Activated T-helper 1 cell treated with anti-CD3 and anti-CD28 coated beads, Interleukin-12 subunit alpha, Interleukin-12 subunit beta, Interleukin-2, Interleukin-4 antibody, amounts not matched to agents 30 ng/mL and 10 ng/mL and 1 ng/mL, durations not matched to agents 14 hours and 24 hours and 36 hours (primary cell): ENCODE data around the gene TERT. TPM values are rescaled to one million over a fixed set of nuclear protein-coding genes. Genes with fewer than 3 reads are reported as not detected.

Experiments used
- DNase-seq: peaks from one replicate; pipeline ENCODE4 v3.0.0; 2021; ENCODE audit warnings: low spot score
- H3K27ac Mint-ChIP-seq: one replicate; pipeline ENCODE4 v1.8.0; 2021; ENCODE audit warnings: mild to moderate bottlenecking, mixed read lengths
- H3K27me3 Mint-ChIP-seq: one replicate; pipeline ENCODE4 v1.8.0; 2022; ENCODE audit warnings: mild to moderate bottlenecking, moderate library complexity, mixed read lengths; ENCODE audit not compliant: insufficient read depth
- H3K36me3 Mint-ChIP-seq: one replicate; pipeline ENCODE4 v1.8.0; 2021; ENCODE audit warnings: low read depth, mixed read lengths
- H3K4me1 Mint-ChIP-seq: one replicate; pipeline ENCODE4 v1.8.0; 2021; ENCODE audit warnings: low read depth, mixed read lengths
- H3K4me3 Mint-ChIP-seq: one replicate; pipeline ENCODE4 v1.8.0; 2021; ENCODE audit warnings: mild to moderate bottlenecking, moderate library complexity, mixed read lengths
- H3K9me3 Mint-ChIP-seq: one replicate; pipeline ENCODE4 v1.8.0; 2021; ENCODE audit warnings: mixed read lengths
- intact Hi-C: fragments of 100-400 bp; cut with micrococcal nuclease; formaldehyde crosslinking; loops from one replicate; pipeline ENCODE4 v1.15.1; 2024
- total RNA-seq: library from RNA; stranded (reverse); gene quantifications from 2 replicates; pipeline ENCODE4 v1.2.3, GENCODE V29; 2022

TERT gene
- total RNA-seq, 1 donor from 2014 or later = 12.3 TPM

GRCh38 chr5:1204693-1205242 lies 90.1 kb downstream of the TERT start:
- Mint-ChIP-seq H3K27ac (no peak overlapping the region), H3K9me3 (no peaks in the 10 kb centered on the region), H3K27me3 (peaks cover 6% of the 10 kb centered on the region), H3K4me1 (no peaks in the 10 kb centered on the region), H3K4me3 (no peak overlapping the region), H3K36me3 (no peaks in the 10 kb centered on the region)
- no peak for DNase-seq
- intact Hi-C loops = no loop called here

GRCh38 chr5:1203968-1204692 lies 90.7 kb downstream of the TERT start:
- no peak for DNase-seq
- Mint-ChIP-seq H3K4me1 (no peaks in the 10 kb centered on the region), H3K4me3 (no peak overlapping the region), H3K27me3 (peaks cover 6% of the 10 kb centered on the region), H3K36me3 (no peaks in the 10 kb centered on the region), H3K9me3 (no peaks in the 10 kb centered on the region), H3K27ac (no peak overlapping the region)
- intact Hi-C loops = no loop called here

GRCh38 chr5:1203311-1203967 lies 91.4 kb downstream of the TERT start:
- no peak for DNase-seq
- Mint-ChIP-seq H3K36me3 (no peaks in the 10 kb centered on the region), H3K27me3 (peaks cover 6% of the 10 kb centered on the region), H3K4me3 (no peak overlapping the region), H3K4me1 (no peaks in the 10 kb centered on the region), H3K27ac (no peak overlapping the region), H3K9me3 (no peaks in the 10 kb centered on the region)
- intact Hi-C loops = no loop called here

Other genes starting within 250 kb of the TERT start
- 24.4 and 26.6 TPM in 2 replicates for gene SLC12A7, start 183.0 kb downstream of the TERT start, total RNA-seq
- gene SLC6A19, start 93.5 kb downstream of the TERT start, total RNA-seq = not detected in 2 replicates
- not detected in 2 replicates for gene SLC6A18, start 69.7 kb downstream of the TERT start, total RNA-seq
- gene CLPTM1L, start 50.0 kb upstream of the TERT start, total RNA-seq = 132 and 133 TPM in 2 replicates
- not detected in 2 replicates for gene SLC6A3, start 150.4 kb upstream of the TERT start, total RNA-seq
- 103 and 110 TPM in 2 replicates for gene LPCAT1, start 228.9 kb upstream of the TERT start, total RNA-seq